Osteocyte (in vitro differentiated cells): ENCODE results near the gene M1AP. TPM values are rescaled to one million over a fixed set of nuclear protein-coding genes. Genes with fewer than 3 reads are reported as not detected.

Experiments used
- DNase-seq: peaks from one replicate; pipeline ENCODE4 v3.0.0; 2021; ENCODE audit warnings: mixed read lengths; ENCODE audit not compliant: unreplicated experiment; ENCODE audit errors: extremely low spot score
- H3K27ac Mint-ChIP-seq: one replicate; pipeline ENCODE4 v1.8.0; 2021; ENCODE audit warnings: mild to moderate bottlenecking, mixed read lengths; ENCODE audit not compliant: unreplicated experiment
- H3K27me3 Mint-ChIP-seq: one replicate; pipeline ENCODE4 v1.8.0; 2021; ENCODE audit warnings: mixed read lengths; ENCODE audit not compliant: unreplicated experiment
- H3K36me3 Mint-ChIP-seq: one replicate; pipeline ENCODE4 v1.8.0; 2021; ENCODE audit warnings: mixed read lengths; ENCODE audit not compliant: unreplicated experiment
- H3K4me1 Mint-ChIP-seq: one replicate; pipeline ENCODE4 v1.8.0; 2021; ENCODE audit warnings: mixed read lengths; ENCODE audit not compliant: unreplicated experiment
- H3K4me3 Mint-ChIP-seq: one replicate; pipeline ENCODE4 v1.8.0; 2021; ENCODE audit warnings: mild to moderate bottlenecking, moderate library complexity, mixed read lengths; ENCODE audit not compliant: unreplicated experiment
- H3K9me3 Mint-ChIP-seq: one replicate; pipeline ENCODE4 v1.8.0; 2021; ENCODE audit warnings: mixed read lengths; ENCODE audit not compliant: unreplicated experiment
- CTCF ChIP-seq: fragments of 200-600 bp; sonication (generic); IDR thresholded peaks from 2 replicates; pipeline ENCODE4 v1.5.0; 2021; ENCODE audit warnings: antibody characterized with exemption, mild to moderate bottlenecking, moderate library complexity
- total RNA-seq: library from RNA; stranded (reverse); gene quantifications from 2 replicates; pipeline ENCODE4 v1.2.1, GENCODE V29; 2021

M1AP gene
- total RNA-seq, 1 donor from 2014 or later, result not detected

GRCh38 chr2:74587664-74588277 lies 60.4 kb downstream of the M1AP start:
- no peaks in the 10 kb centered on the region for H3K36me3 Mint-ChIP-seq
- peaks cover 34% of the 10 kb centered on the region for H3K27me3 Mint-ChIP-seq
- TF ChIP-seq CTCF, result peak; percentile 84
- H3K27ac Mint-ChIP-seq, result no peak overlapping the region
- H3K4me1 Mint-ChIP-seq, result peaks cover 23% of the 10 kb centered on the region
- H3K4me3 Mint-ChIP-seq, result no peak overlapping the region
- DNase-seq, result no peak
- H3K9me3 Mint-ChIP-seq, result no peaks in the 10 kb centered on the region

- no peaks in the 10 kb centered on the region for H3K9me3 Mint-ChIP-seq
- H3K36me3 Mint-ChIP-seq, result no peaks in the 10 kb centered on the region
- DNase-seq, result no peak
- H3K27ac Mint-ChIP-seq, result peak overlapping the region; percentile 35
- peaks cover 23% of the 10 kb centered on the region for H3K4me1 Mint-ChIP-seq
- H3K4me3 Mint-ChIP-seq, result no peak overlapping the region
- H3K27me3 Mint-ChIP-seq, result peaks cover 18% of the 10 kb centered on the region
- no peak for TF ChIP-seq CTCF
Observed at GRCh38 chr2:74585406-74586185, 62.5 kb downstream of the M1AP start.

- no peaks in the 10 kb centered on the region for H3K36me3 Mint-ChIP-seq
- H3K4me1 Mint-ChIP-seq, result peaks cover 23% of the 10 kb centered on the region
- no peak for DNase-seq
- TF ChIP-seq CTCF, result no peak
- no peak overlapping the region for H3K4me3 Mint-ChIP-seq
- H3K27ac Mint-ChIP-seq, result peak overlapping the region; percentile 95
- peaks cover 5% of the 10 kb centered on the region for H3K27me3 Mint-ChIP-seq
- no peaks in the 10 kb centered on the region for H3K9me3 Mint-ChIP-seq
Observed at GRCh38 chr2:74584088-74584645, 64.0 kb downstream of the M1AP start.

- no peak for DNase-seq
- no peak overlapping the region for H3K4me3 Mint-ChIP-seq
- no peaks in the 10 kb centered on the region for H3K27me3 Mint-ChIP-seq
- no peaks in the 10 kb centered on the region for H3K36me3 Mint-ChIP-seq
- H3K27ac Mint-ChIP-seq, result peak overlapping the region; percentile 95
- no peak for TF ChIP-seq CTCF
- peaks cover 23% of the 10 kb centered on the region for H3K4me1 Mint-ChIP-seq
- no peaks in the 10 kb centered on the region for H3K9me3 Mint-ChIP-seq
Observed at GRCh38 chr2:74583504-74583903, 64.6 kb downstream of the M1AP start.

GRCh38 chr2:74582184-74582583 lies 65.9 kb downstream of the M1AP start:
- peaks cover 21% of the 10 kb centered on the region for H3K4me1 Mint-ChIP-seq
- no peak overlapping the region for H3K27ac Mint-ChIP-seq
- no peaks in the 10 kb centered on the region for H3K27me3 Mint-ChIP-seq
- no peak overlapping the region for H3K4me3 Mint-ChIP-seq
- H3K9me3 Mint-ChIP-seq, result no peaks in the 10 kb centered on the region
- DNase-seq, result no peak
- no peak for TF ChIP-seq CTCF
- H3K36me3 Mint-ChIP-seq, result no peaks in the 10 kb centered on the region
